DOHH2 (cell line): ENCODE data around the gene IL6R.

ENCODE experiments used
- H3F3A ChIP-seq: fragments of 200-600 bp; sonication (generic), shearing (Covaris generic); 2 replicates; pipeline ENCODE4 v1.6.0; 2016; ENCODE audit warnings: antibody characterized with exemption, mild to moderate bottlenecking; ENCODE audit not compliant: control insufficient read depth, insufficient read depth
- H3K27ac ChIP-seq: fragments of 200-600 bp; sonication (generic); 2 replicates; pipeline ENCODE4 v1.5.1; 2014; ENCODE audit warnings: low read depth, mild to moderate bottlenecking, low read length, moderate library complexity
- H3K27me3 ChIP-seq: fragments of 200-600 bp; sonication (generic); 2 replicates; pipeline ENCODE4 v1.6.1; 2014; ENCODE audit warnings: mild to moderate bottlenecking, low read length, mixed read lengths; ENCODE audit not compliant: control insufficient read depth
- H3K36me3 ChIP-seq: fragments of 200-600 bp; sonication (generic); 2 replicates; pipeline ENCODE4 v1.6.1; 2014; ENCODE audit warnings: mild to moderate bottlenecking, low read length, moderate library complexity, mixed read lengths; ENCODE audit not compliant: control insufficient read depth
- H3K4me1 ChIP-seq: fragments of 200-600 bp; sonication (generic); 2 replicates; pipeline ENCODE4 v1.6.1; 2014; ENCODE audit warnings: mild to moderate bottlenecking, low read length, mixed read lengths; ENCODE audit not compliant: control insufficient read depth
- H3K4me2 ChIP-seq: fragments of 200-600 bp; sonication (generic); 2 replicates; pipeline ENCODE4 v1.6.0; 2014; ENCODE audit warnings: mild to moderate bottlenecking, low read length, moderate library complexity
- H3K4me3 ChIP-seq: fragments of 200-600 bp; sonication (generic); 2 replicates; pipeline ENCODE4 v1.5.1; 2014; ENCODE audit warnings: mild to moderate bottlenecking, low read length, mixed read lengths
- H3K79me2 ChIP-seq: fragments of 200-600 bp; sonication (generic); 2 replicates; pipeline ENCODE4 v1.6.1; 2014; ENCODE audit warnings: mild to moderate bottlenecking, low read length, mixed read lengths; ENCODE audit not compliant: control insufficient read depth
- H3K9me2 ChIP-seq: fragments of 200-600 bp; sonication (generic); replicated peaks from 2 replicates; pipeline ENCODE4 v1.6.1; 2014; ENCODE audit warnings: mild to moderate bottlenecking, low read length, mixed read lengths; ENCODE audit not compliant: control insufficient read depth
- H3K9me3 ChIP-seq: fragments of 200-600 bp; sonication (generic); 2 replicates; pipeline ENCODE4 v1.6.1; 2014; ENCODE audit warnings: antibody characterized with exemption, low read length, mixed read lengths; ENCODE audit not compliant: control insufficient read depth, insufficient read depth
- H4K20me1 ChIP-seq: fragments of 200-600 bp; sonication (generic); 2 replicates; pipeline ENCODE4 v1.6.0; 2014; ENCODE audit warnings: low read depth, mild to moderate bottlenecking, antibody characterized with exemption, low read length, moderate library complexity; ENCODE audit not compliant: control insufficient read depth, insufficient read depth
- EZH2phosphoT487 ChIP-seq: fragments of 200-600 bp; sonication (generic); IDR thresholded peaks from 2 replicates; pipeline ENCODE4 v1.6.1; 2017; ENCODE audit warnings: borderline replicate concordance, mild to moderate bottlenecking, antibody characterized with exemption, low read length, moderate library complexity, mixed read lengths
- TF ChIP-seq, protein P1 (sequence below): fragments of 200-600 bp; sonication (generic); IDR thresholded peaks from one replicate; pipeline ENCODE4 v1.5.1; 2014; ENCODE audit warnings: antibody characterized with exemption, mild to moderate bottlenecking, low read depth, low read length; ENCODE audit not compliant: poor library complexity, severe bottlenecking

Gene IL6R

DNA sequence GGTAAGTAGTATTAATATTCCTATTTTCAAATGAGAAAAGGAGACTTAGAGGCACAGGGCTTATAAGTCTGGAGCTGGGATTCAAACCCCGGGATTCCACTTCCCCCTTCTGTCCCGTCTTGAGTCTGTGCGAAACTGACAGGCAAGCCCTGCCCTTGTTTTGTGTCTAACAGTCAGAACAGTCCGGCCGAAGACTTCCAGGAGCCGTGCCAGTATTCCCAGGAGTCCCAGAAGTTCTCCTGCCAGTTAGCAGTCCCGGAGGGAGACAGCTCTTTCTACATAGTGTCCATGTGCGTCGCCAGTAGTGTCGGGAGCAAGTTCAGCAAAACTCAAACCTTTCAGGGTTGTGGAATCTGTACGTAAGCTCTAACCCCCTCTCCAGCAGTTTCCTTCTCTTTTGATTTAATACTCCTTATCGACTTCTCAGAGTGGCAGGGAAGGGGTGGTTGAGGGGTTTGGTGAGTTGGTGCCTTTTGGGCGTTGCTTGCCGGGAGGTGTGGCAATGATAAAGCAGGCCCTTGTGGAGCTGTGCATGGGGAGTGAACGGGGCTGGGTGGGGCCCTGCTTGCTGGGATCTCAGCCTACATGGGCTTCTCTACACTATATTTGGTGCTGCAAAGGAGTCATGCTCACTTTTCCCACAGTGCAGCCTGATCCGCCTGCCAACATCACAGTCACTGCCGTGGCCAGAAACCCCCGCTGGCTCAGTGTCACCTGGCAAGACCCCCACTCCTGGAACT, 29.4 kb downstream of the IL6R start:
- Histone ChIP-seq H3K36me3 (no peaks in the 10 kb centered on the region), H3K9me2 (no peaks in the 10 kb centered on the region), H3K4me3 (no peak overlapping the region), H3K4me1 (no peaks in the 10 kb centered on the region), H3K4me2 (no peak overlapping the region), H3K27ac (no peak overlapping the region), H3K79me2 (no peaks in the 10 kb centered on the region), H4K20me1 (no peaks in the 10 kb centered on the region), H3K27me3 (peaks cover 6% of the 10 kb centered on the region), H3K9me3 (no peaks in the 10 kb centered on the region), H3F3A (no peaks in the 10 kb centered on the region)
- TF ChIP-seq, protein P1, sequence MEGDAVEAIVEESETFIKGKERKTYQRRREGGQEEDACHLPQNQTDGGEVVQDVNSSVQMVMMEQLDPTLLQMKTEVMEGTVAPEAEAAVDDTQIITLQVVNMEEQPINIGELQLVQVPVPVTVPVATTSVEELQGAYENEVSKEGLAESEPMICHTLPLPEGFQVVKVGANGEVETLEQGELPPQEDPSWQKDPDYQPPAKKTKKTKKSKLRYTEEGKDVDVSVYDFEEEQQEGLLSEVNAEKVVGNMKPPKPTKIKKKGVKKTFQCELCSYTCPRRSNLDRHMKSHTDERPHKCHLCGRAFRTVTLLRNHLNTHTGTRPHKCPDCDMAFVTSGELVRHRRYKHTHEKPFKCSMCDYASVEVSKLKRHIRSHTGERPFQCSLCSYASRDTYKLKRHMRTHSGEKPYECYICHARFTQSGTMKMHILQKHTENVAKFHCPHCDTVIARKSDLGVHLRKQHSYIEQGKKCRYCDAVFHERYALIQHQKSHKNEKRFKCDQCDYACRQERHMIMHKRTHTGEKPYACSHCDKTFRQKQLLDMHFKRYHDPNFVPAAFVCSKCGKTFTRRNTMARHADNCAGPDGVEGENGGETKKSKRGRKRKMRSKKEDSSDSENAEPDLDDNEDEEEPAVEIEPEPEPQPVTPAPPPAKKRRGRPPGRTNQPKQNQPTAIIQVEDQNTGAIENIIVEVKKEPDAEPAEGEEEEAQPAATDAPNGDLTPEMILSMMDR = no peak
- TF ChIP-seq EZH2phosphoT487 = no peak

- Histone ChIP-seq H3K9me3 (no peaks in the 10 kb centered on the region), H3K4me2 (no peak overlapping the region), H3K4me3 (no peak overlapping the region), H3K4me1 (0 out of 2 replicates have a peak, but pooled peaks cover 5% of the 10 kb centered on the region), H4K20me1 (no peaks in the 10 kb centered on the region), H3K79me2 (no peaks in the 10 kb centered on the region), H3K36me3 (no peaks in the 10 kb centered on the region), H3K9me2 (no peaks in the 10 kb centered on the region), H3F3A (no peaks in the 10 kb centered on the region), H3K27me3 (peaks cover 18% of the 10 kb centered on the region), H3K27ac (no peak overlapping the region)
- TF ChIP-seq, protein P1 = no peak
- no peak for TF ChIP-seq EZH2phosphoT487
Measured at GRCh38 chr1:154435599-154436200, 30.6 kb downstream of the IL6R start.

DNA sequence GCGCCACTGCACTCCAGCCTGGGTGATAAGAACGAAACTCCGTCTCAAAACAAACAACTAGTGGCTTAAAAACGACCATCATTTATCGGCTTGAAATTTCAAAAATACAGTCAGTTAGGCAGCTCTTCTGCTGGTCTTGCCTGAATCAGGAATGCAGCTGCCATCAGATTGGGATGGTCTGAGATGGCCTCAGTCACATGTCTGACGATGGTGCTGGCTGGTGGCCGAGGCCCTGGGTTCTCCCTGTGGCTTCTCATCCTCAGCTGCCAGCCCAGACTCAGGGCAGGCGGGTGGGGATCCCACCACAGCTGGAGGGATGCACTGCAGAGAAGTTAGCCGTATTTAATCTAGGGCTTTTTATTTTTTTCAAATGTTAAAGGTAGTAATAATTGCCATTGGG, 31.3 kb downstream of the IL6R start:
- no peaks in the 10 kb centered on the region for H3K36me3 ChIP-seq
- H3K4me2 ChIP-seq = no peak overlapping the region

More for the DNA sequence above, 31.3 kb downstream of the IL6R start:
- H3F3A ChIP-seq = no peaks in the 10 kb centered on the region
- H3K9me3 ChIP-seq = no peaks in the 10 kb centered on the region
- TF ChIP-seq, protein P1 = no peak
- TF ChIP-seq EZH2phosphoT487 = no peak
- H4K20me1 ChIP-seq = no peaks in the 10 kb centered on the region
- no peak overlapping the region for H3K27ac ChIP-seq
- H3K4me1 ChIP-seq = 0 out of 2 replicates have a peak, but pooled peaks cover 5% of the 10 kb centered on the region
- H3K9me2 ChIP-seq = no peaks in the 10 kb centered on the region
- peaks cover 24% of the 10 kb centered on the region for H3K27me3 ChIP-seq
- H3K4me3 ChIP-seq = no peak overlapping the region
- H3K79me2 ChIP-seq = no peaks in the 10 kb centered on the region
